ENCODE results near the gene SNX30.

The SNX30 gene

DNA sequence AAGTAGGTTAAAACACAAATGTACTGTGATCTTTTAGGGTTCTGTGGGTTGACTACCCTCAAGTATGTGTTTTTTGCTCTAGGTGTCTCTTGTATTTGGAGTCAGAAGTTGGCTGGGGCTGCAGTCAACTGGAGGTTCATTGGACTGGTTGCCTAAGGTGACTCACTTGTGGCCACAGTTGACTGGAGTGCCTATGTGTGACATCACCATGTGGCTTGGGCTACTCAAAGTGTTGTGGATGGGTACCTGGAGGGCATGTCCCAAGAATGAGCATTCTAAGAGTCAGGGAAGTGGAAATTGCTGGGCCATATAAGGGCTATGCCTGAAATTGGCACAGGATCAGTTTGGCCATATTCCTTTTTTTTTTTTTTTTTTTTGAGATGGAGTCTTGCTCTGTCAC lies 27.4 kb downstream of the SNX30 start:
- H3K4me3 ChIP-seq (ENCODE audit: low read depth, low read length): no peak overlapping the region
- DNase-seq (ENCODE audit: low read depth, low spot score): no peak
- TF ChIP-seq, protein P1, sequence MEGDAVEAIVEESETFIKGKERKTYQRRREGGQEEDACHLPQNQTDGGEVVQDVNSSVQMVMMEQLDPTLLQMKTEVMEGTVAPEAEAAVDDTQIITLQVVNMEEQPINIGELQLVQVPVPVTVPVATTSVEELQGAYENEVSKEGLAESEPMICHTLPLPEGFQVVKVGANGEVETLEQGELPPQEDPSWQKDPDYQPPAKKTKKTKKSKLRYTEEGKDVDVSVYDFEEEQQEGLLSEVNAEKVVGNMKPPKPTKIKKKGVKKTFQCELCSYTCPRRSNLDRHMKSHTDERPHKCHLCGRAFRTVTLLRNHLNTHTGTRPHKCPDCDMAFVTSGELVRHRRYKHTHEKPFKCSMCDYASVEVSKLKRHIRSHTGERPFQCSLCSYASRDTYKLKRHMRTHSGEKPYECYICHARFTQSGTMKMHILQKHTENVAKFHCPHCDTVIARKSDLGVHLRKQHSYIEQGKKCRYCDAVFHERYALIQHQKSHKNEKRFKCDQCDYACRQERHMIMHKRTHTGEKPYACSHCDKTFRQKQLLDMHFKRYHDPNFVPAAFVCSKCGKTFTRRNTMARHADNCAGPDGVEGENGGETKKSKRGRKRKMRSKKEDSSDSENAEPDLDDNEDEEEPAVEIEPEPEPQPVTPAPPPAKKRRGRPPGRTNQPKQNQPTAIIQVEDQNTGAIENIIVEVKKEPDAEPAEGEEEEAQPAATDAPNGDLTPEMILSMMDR (IDR thresholded peaks at IDR 0.05; ENCODE audit: low read depth, low read length): no peak
- in situ Hi-C loops (cut with HindIII; ENCODE audit: low sequenced_read_pairs): no loop called here

DNA sequence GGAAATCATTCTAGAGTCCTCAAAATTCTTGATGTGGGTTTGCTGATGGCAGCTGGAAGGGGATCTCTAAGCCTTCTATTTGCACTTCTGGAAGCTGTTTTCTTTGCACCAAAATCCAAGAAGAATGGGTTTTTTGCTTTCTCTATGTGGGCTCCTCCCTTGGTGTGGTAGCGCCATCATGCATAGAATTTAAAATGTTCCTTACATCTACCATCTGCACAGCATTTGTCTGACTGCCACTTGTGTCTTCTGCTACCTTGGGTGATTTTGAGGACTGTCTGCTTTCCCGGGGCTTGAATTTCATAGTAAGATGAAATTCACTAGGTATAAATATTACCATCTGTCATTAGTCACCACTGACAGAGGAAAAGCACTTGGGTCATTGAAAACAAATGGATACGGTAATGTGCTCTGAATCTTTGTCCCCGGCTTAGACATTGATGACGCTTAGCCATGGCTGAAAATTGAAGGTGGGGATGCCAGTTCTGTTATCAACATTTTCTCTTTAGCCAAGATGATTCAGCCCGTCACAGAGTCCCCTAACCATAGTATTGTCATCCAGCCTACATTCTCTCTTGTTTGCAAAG lies 30.0 kb downstream of the SNX30 start:
- no peak for DNase-seq (ENCODE audit: low read depth, low spot score)
- H3K4me3 ChIP-seq (ENCODE audit: low read depth, low read length): no peak overlapping the region
- in situ Hi-C loops (cut with HindIII; ENCODE audit: low sequenced_read_pairs): no loop called here
- TF ChIP-seq, protein P1 (IDR thresholded peaks at IDR 0.05; ENCODE audit: low read depth, low read length): no peak

DNA sequence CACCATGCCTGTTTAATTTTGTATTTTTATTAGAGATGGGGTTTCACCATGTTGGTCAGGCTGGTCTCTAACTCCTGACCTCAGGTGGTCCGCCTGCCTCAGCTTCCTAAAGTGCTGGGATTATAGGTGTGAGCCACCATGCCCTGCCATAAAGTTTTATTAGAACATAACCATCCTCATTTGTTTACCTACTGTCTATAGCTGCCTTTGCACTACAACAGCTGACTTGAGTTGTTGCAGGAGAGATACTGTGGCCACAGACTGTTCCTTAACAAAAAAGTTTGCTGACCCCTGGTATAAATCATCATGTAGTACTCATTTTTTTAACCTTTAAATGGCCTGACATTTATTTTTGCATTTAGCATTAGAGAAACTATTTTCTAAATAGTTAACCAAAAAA lies 31.7 kb downstream of the SNX30 start:
- TF ChIP-seq, protein P1 (IDR thresholded peaks at IDR 0.05; ENCODE audit: low read depth, low read length): no peak
- no peak overlapping the region for H3K4me3 ChIP-seq (ENCODE audit: low read depth, low read length)
- in situ Hi-C loops (cut with HindIII; ENCODE audit: low sequenced_read_pairs): no loop called here
- DNase-seq (ENCODE audit: low read depth, low spot score): no peak

DNA sequence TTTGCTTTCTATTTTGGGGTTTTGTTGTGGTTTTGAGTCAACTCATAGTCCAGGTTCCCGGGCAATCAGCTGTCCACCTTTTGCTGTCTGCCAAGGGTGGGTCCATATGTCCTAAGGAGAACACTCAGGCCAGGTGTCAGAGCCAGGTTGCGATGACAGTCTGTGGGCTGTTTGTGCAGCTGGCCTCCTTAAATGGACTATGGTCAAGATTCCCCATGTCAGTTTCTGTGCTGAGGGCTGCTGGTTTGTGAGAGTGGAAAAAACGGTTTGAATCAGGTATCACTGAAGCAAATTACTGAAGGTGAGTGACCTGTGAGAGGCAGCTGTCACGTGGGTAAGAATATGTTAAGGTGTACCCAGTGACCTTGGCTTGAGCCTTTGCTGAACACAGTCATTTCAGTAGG lies 33.0 kb downstream of the SNX30 start:
- DNase-seq (ENCODE audit: low read depth, low spot score): no peak
- TF ChIP-seq, protein P1 (IDR thresholded peaks at IDR 0.05; ENCODE audit: low read depth, low read length): no peak
- in situ Hi-C loops (cut with HindIII; ENCODE audit: low sequenced_read_pairs): no loop called here
- H3K4me3 ChIP-seq (ENCODE audit: low read depth, low read length): no peak overlapping the region

DNA sequence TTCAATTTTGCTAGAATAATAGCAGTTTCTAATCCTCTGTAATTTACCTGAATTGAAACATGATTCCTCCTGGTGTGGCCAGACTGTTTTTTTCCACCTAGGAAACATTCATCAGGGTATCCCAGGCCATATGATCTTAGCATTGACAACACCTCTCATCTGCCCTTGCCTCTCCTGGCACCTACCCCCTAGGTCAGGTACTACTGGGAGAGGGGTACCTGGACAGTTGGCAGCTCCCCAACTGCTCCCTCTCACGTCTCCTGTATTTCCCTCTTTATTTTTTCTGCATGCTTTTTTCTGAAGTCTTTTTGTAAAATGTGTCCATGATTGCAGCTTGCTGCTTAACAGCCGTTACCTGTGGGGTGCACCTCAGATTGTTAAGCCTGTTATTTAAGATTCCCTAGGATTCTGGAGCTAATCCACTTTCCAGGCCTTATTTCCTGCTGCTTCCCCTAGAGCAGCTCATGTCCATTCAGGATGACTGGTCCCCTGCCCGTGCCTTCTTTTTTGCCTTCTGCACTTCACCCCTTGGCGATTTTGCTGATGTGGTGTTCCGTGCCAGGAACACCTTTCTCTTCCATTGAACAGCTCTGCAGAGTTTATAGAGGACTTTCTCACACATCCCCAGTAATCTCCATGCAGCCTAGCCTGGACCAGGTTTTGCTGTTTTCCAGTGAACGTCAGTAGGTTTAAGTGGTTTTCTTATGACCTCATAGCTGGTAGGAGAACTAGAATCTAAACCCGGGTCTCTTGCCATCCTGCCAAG lies 33.6 kb downstream of the SNX30 start:
- H3K4me3 ChIP-seq (ENCODE audit: low read depth, low read length): no peak overlapping the region
- in situ Hi-C loops (cut with HindIII; ENCODE audit: low sequenced_read_pairs): no loop called here
- TF ChIP-seq, protein P1 (IDR thresholded peaks at IDR 0.05; ENCODE audit: low read depth, low read length): no peak
- DNase-seq (ENCODE audit: low read depth, low spot score): peak; percentile 54

DNA sequence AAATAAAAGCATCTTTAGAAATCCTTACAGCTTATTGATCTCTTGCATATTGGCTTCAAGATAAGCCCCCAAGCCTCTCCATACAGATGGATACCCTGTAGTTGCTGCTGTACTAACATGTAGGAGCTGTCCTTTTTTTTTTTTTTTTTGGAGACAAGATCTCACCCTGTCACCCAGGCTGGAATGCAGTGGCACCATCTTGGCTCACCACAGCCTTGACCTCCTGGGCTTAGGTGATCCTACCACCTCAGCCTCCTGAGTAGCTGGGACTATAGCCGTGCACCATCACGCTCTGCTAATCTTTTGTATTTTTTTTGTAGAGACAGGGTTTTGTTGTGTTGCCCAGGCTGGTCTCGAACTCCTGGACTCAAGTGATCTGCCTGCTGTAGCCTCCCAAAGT lies 35.4 kb downstream of the SNX30 start:
- TF ChIP-seq, protein P1 (IDR thresholded peaks at IDR 0.05; ENCODE audit: low read depth, low read length): no peak
- in situ Hi-C loops (cut with HindIII; ENCODE audit: low sequenced_read_pairs): no loop called here

More for the DNA sequence above, 35.4 kb downstream of the SNX30 start:
- no peak for DNase-seq (ENCODE audit: low read depth, low spot score)
- no peak overlapping the region for H3K4me3 ChIP-seq (ENCODE audit: low read depth, low read length)
